GM15510 (cell line): Measurements from ENCODE around the gene POLR2F.

Source experiments
- POLR2A ChIP-seq: IDR thresholded peaks from 3 replicates; pipeline ENCODE4 v1.6.1; 2011; ENCODE audit warnings: borderline replicate concordance; ENCODE audit not compliant: insufficient read length; ENCODE audit errors: extremely low read depth

POLR2F gene

DNA sequence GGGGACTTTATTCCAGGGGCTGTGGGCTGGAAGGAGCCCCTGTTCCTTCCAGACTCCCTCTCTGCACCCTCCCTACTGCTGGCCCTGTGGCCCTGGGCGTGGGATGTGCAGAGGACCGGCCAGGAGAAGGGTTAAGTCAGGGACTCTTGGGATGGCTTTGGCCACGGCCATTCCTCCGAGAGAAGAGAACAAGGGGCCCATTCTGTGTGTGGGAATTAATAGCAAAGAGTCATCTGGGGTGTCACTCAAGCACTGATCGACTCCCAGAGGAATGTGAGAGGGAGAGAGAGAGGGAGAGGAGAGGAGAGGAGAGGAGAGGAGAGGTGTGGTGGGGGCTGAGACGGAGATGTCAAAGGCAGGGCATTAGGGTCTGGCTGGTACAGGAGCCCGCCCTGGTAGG is 45.0 kb downstream of the POLR2F start:
- no peak for TF ChIP-seq POLR2A

DNA sequence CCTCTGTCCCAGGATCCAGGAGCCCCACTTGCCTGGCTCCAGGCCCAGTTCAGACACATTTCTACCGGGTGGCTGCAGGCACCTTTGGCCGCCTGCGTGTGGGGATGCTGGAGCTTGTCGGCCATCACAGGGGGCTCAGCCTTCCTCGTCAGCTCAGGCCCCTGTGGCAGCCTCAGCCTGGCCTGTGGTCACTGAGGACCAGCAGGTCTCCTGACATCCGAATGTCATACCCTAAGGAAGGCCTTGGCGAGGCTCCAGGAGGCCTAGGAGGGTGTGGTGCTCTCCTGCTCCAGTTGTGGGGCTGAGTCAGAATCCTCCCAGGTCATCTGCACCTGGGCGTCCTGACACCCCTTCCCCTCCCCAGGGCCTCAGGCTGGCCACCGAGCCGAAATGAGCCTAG is 45.7 kb downstream of the POLR2F start:
- TF ChIP-seq POLR2A: no peak

DNA sequence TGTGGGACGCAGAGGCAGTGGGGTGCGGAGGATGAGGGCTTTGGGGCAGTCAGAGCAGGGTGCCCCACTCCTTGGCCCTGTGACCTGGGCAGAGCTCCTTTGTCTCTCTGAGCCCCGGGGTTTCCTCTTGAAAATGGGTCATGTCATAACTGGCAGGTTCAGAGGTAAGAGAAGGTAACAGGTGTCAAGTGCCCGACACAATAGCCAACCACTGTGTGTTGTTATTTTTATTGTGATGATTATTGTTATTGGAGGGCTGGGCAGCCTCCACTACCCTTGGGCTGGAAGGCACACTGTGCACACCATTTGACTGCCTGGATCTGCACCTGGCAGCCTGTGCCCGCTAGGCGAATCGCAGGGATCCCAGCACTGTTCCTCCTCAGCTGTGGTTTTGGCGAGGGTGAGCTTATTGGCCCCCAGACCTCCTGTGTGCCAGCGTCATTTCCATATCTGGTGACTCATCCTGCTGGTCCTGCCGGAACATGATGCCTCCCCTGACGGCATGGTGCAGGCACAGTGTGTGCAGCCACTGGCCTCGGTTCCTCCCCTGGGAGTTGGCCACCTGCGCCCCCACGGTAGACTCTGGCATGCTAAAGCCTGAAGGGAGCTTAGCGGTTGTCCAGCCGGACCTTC is 46.3 kb downstream of the POLR2F start:
- TF ChIP-seq POLR2A: no peak

DNA sequence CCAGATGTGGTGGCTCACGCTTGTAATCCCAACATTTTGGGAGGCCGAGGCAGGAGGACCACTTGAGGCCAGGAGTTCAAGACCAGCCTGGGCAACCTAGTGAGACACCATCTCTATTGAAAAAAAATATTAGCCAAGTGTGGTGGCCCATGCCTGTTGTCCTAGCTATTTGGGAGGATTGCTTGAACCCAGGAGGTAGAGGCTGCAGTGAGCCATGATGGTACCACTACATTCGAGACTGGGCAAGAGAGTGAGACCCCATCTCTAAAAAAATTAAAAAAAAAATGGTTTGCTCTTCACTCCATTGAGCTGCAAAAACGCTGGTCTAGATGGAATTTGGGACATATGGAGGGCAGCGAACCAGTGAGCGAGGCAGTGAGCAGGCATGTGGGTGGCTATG is 52.4 kb downstream of the POLR2F start:
- no peak for TF ChIP-seq POLR2A

DNA sequence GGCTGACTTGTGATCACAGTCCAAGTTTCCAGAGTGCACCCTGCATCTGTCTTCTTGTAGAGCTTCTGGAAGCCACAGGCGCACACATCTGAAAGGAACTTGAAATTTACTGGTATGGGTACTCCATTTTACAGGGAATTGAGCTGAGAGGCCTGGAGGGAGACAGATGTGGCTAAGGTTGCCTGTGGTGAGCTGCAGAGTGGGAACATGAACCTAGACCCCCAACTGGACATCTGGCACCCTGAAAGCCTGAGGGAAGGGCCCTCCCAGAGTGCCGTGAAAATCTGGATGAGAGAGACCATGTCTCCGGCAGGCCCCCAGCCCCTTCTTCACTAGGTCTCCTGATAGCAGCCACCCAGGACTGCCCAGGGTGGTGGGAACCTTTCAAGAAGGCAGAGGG is 53.4 kb downstream of the POLR2F start:
- TF ChIP-seq POLR2A: no peak

DNA sequence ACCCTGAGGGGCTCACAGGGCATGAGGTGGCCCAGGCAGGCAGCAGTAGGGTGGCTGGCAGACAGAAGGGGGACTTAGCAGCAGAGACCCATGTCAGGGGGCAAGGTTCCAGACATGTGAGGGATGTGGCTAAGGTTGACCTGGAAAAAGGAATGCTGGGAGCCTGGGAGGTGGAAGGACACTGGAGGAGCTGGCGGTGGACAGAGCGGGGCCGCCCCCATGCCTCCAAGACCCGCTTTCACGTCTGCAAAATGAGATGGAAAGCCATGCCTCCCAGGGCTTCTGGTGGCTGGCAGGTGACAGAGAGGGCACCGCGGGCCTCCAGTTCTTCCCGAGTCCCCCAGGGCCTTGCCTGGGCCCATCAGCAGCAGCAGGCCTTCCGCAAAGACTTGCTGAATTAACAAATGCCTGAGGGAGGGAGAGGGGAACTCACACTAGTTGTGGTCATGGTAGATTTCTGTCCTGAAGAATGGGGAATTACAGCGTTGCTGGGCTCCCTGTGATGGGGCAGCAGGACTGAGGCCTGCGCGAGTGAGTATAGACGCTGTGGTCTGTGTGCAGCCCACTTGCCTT is 53.9 kb downstream of the POLR2F start:
- no peak for TF ChIP-seq POLR2A

DNA sequence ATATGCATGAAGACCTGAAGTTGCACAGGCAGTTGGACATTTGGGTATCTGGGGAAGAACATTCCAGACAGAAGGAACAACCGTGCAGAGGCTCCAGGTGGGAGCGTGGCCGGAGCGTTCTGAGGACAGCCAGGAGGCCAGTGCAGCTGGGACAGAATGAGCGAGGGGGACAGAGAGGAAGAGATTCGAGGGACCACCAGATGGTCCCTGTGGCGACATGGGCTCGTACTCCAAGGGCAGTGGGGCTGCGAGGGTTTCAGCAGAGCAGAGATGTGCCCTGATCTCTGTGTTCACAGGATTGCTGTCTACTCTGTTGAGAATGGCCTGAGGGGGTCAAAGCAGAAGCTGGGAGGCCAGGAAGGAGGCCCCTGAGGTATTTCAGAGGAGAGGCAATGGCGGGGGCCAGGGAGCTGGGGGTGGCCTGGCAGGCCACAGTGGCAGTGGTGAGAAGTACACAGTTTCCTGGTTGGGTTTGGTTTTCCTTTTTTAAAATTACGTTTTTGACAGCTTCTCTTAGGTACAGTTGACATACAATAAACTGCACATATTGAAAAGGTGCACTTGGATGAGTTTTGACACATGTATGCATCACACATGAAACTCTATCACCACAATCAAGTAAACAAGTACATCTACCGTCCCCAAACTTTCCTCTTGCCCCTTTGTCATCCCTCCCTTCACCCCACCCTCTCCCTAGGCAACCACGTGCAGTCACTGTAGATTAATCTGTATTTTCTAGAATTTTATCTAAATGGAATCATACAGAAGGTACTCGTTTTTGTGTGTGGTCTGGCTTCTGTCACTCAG is 55.7 kb downstream of the POLR2F start:
- TF ChIP-seq POLR2A: no peak

DNA sequence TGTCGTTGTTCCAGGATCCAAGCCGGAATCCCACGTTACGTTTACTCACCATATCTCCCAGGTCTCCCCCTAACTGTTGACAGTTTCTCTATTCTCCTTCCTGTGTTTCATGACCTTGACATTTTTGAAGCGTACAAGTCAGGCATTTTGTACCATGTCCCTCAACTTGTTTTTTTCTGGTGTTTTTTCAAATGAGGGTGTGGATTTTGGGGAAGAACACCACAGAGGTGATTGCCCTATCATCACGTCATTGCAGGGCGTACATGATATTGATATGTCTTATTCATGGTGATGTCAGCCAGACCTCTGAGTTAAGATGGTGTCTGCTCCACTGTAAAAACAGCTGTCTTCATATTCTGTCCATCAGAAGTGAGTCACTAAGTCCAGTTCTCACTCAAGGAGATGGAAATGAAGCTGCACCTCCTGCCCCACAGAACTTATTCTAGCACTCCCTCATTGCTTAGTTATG is 59.1 kb downstream of the POLR2F start:
- TF ChIP-seq POLR2A: no peak

DNA sequence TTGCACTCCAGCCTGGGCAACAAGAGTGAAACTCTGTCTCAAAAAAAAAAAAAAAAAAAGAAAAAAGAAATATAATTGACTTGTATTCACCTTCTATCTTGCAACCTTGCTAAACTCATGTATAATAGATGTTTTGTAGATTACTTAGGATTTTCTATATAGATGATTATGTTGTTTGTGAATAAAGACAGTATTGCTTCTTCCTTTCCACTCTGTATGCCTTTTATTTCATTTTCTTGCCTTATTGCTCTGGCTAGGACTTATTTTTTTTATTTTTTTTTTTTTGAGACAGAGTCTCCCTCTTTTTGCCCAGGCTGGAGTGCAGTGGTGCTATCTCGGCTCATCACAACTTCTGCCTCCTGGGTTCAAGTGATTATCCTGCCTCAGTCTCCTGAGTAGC is 60.6 kb downstream of the POLR2F start:
- TF ChIP-seq POLR2A: no peak

DNA sequence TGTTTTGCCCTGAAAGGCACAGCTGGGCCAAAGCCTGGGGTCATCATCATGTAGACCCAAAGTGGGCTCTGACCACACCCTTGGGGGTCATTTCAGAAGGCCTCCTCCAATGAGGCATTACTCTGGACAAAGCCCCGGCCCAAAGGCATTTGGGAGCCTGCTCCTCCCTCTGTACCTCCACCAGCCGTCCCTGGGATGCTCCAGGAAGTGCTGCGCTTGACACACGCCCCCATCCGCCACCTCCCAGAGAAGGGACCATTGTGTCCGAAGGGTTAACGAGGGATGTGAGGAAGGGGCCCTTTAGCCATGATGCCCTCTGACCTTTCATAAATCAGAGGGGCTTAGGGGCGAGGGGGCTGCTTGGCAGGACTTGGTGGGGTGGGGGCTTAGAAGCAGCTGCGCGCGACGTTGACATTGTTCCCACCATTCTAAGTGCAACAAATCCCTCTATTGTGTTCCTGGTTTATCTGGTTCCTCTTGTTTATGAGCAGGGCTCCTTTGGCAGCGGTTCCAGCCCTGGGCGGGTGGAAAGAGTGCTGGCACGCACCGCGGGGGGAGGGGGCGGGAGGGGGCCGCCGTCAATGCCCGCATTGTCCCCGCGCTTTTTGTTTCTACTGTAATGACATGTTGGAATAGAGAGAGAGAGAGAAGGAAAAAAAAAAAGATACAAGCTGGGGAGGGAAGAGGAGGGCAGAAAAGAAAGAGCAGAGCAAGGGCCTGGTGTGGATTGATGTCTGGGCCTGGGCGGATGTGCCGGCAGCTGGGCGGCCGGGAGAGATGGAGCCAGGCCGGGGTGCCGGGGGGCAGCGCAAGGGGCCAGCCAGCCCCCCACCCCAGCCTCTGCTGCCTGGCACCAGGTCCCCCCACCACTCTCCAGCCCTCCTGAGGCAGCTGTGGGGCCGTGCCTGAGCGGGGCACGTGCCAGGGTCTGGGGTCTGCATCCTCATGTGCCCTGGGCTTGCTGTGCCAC is 63.0 kb downstream of the POLR2F start:
- TF ChIP-seq POLR2A: no peak

DNA sequence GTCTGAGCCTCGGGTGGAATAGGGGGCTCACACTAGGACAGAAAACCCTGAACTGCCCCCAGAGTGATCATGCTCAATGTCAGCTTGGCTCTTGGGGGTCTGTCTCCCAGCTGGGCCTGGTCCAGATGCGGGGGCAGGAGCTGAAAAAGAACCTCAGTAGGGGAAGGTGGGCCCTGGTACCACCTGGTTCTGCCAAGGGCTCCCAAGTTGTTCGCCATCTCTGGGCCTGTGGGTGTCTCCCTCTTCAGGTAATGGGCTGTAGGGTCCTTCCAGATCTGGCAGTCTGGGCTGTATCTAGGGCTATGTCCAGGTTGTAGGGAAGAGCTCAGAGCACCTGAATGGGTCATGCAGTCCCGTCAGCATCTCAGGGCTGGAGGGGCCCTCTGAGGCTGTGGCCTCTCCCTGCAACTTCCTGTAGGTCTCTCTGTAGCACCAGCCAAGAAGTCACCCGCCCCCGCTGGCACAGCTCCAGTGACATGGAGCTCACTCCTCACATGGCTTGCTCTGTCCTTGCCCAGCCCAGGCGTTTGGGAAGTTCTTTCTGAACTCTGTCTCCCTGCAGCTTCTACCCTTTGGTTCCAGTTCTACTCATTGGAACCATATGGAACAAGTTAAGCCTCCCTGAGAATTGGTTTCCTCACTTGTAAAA is 63.9 kb downstream of the POLR2F start:
- no peak for TF ChIP-seq POLR2A

DNA sequence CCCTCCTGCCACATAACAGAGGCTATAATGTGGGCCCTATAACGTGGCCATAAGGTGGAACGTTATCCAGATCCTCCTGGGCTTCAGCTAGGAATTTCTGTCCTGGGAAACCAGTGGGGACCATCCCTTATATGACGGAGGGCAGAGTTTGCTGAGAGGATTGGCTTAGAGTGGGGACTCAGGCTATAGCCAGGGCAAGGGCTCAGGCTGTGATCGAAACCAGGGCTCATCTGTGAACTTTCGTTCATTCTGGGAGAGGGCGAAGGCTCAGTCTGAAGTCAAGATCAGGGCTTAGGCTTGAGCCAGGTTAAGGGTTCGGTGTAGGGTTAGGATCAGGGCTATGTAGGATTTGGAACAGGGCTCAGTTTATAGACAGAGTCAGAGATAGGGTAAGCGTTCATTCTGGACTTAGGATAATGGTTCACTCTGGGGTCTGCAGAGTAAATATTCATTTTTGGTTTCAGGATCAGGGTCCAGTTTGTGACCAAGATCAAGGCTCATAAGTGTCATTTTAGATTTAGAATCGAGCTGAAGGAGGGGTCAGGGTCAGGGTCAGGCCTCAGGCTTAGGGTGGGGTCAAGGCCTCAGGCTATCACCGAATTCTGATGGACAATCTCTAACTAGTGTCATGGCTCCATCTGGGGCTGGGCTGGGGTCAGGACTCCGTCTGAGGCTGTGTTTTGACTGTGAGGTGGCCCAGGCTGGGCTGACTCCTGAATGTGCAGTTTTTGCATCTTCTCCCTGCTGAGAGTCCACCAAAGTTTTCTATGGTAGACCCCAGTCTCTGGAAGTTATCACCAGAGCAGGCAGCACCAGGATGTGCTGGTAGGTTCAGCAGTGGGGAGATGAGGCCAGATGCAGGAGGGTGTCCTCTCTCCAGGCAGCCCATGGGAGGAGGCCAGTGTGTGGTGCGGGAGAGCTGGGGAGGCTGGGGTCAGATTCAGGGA is 64.7 kb downstream of the POLR2F start:
- TF ChIP-seq POLR2A: no peak
